PC-3 (cell line): ENCODE data around the gene NUTF2. TPM values are rescaled to one million over a fixed set of nuclear protein-coding genes. Genes with fewer than 3 reads are reported as not detected.

Experiments used
- ATAC-seq: fragments of 200-7000 bp; cut with Tn5 transposase; 2 replicates; pipeline ENCODE4 v1.9.1; 2020; ENCODE audit warnings: mild to moderate bottlenecking, moderate library complexity
- Bru-seq: library from RNA; stranded (reverse); fragments of 400-500 nt; gene quantifications from one replicate; lab custom pipeline; 2021; lab: Mats Ljungman, UMichigan
- BruChase-seq, 2 experiments: library from RNA; stranded (reverse); fragments of 400-500 nt; gene quantifications; one replicate each; lab custom pipeline; 2021; lab: Mats Ljungman, UMichigan
- BruUV-seq: library from RNA; stranded (reverse); fragments of 400-500 nt; replicated peaks from 2 replicates; lab custom pipeline; 2021; lab: Mats Ljungman, UMichigan
- CTCF ChIA-PET: fragments of 300-600 bp; sonication (Branson Sonifier 250); formaldehyde crosslinking; loops from one replicate; lab custom pipeline; 2022; ENCODE audit warnings: antibody characterized with exemption; lab: Charles Lee
- POLR2A ChIA-PET: fragments of 300-600 bp; sonication (Branson Sonifier 250); formaldehyde crosslinking; loops from one replicate; lab custom pipeline; 2022; ENCODE audit warnings: antibody characterized with exemption; ENCODE audit not compliant: unreplicated experiment; lab: Charles Lee
- DNase-seq: peaks from one replicate; pipeline ENCODE4 v3.0.0-alpha.2; 2015
- H2AFZ ChIP-seq: fragments of 300-600 bp; sonication (generic); 2 replicates; pipeline ENCODE4 v1.6.0; 2016; ENCODE audit warnings: antibody characterized with exemption, low read length
- H3F3A ChIP-seq: fragments of 300-600 bp; sonication (generic); one replicate; pipeline ENCODE4 v1.6.0; 2017; ENCODE audit warnings: antibody characterized with exemption, low read length, control low read depth, mild to moderate bottlenecking; ENCODE audit not compliant: unreplicated experiment
- H3K27ac ChIP-seq: fragments of 300-600 bp; sonication (generic); 2 replicates; pipeline ENCODE4 v1.5.1; 2016; ENCODE audit warnings: mild to moderate bottlenecking, low read length
- H3K27me3 ChIP-seq: fragments of 300-600 bp; sonication (generic); 2 replicates; pipeline ENCODE4 v1.6.1; 2016; ENCODE audit warnings: low read length, mixed read lengths
- H3K36me3 ChIP-seq: fragments of 300-600 bp; sonication (generic); 2 replicates; pipeline ENCODE4 v1.6.1; 2016; ENCODE audit warnings: low read depth, mixed run types, low read length, mixed read lengths
- H3K4me1 ChIP-seq: fragments of 300-600 bp; sonication (generic); 2 replicates; pipeline ENCODE4 v1.5.1; 2016; ENCODE audit warnings: low read length; ENCODE audit not compliant: insufficient read depth
- H3K4me2 ChIP-seq: fragments of 300-600 bp; sonication (generic); 2 replicates; pipeline ENCODE4 v1.6.0; 2016; ENCODE audit warnings: low read length
- H3K4me3 ChIP-seq: fragments of 300-600 bp; sonication (generic); 2 replicates; pipeline ENCODE4 v1.5.1; 2016; ENCODE audit warnings: mild to moderate bottlenecking, low read length, mixed read lengths
- H3K79me2 ChIP-seq: fragments of 300-600 bp; sonication (generic); 2 replicates; pipeline ENCODE4 v1.6.1; 2017; ENCODE audit warnings: low read length, mixed read lengths
- H3K9ac ChIP-seq: fragments of 300-600 bp; sonication (generic); 2 replicates; pipeline ENCODE4 v1.6.0; 2016; ENCODE audit warnings: mild to moderate bottlenecking, low read length
- H3K9me2 ChIP-seq: fragments of 300-600 bp; sonication (generic); replicated peaks from 2 replicates; pipeline ENCODE4 v1.6.1; 2016; ENCODE audit warnings: mixed run types, low read length, mixed read lengths
- H3K9me3 ChIP-seq: fragments of 300-600 bp; sonication (generic); 2 replicates; pipeline ENCODE4 v1.6.1; 2016; ENCODE audit warnings: low read length, mixed read lengths
- H4K20me1 ChIP-seq: fragments of 300-600 bp; sonication (generic); 2 replicates; pipeline ENCODE4 v1.6.1; 2016; ENCODE audit warnings: low read length, mixed read lengths
- CTCF ChIP-seq: fragments of 300-600 bp; sonication (generic); conservative IDR thresholded peaks from 2 replicates; pipeline ENCODE4 v1.5.1; 2017; ENCODE audit warnings: antibody characterized with exemption, low read depth, mild to moderate bottlenecking, low read length
- EZH2 ChIP-seq: fragments of 300-600 bp; sonication (generic); IDR thresholded peaks from one replicate; pipeline ENCODE4 v1.6.1; 2017; ENCODE audit warnings: antibody characterized with exemption, mild to moderate bottlenecking, low read length; ENCODE audit not compliant: unreplicated experiment
- EZH2phosphoT487 ChIP-seq: fragments of 300-600 bp; sonication (generic); IDR thresholded peaks from 2 replicates; pipeline ENCODE4 v1.6.1; 2018; ENCODE audit warnings: mild to moderate bottlenecking, antibody characterized with exemption, low read length, borderline replicate concordance
- intact Hi-C: fragments of 100-400 bp; cut with micrococcal nuclease; formaldehyde crosslinking; loops from 2 replicates; pipeline ENCODE4 v1.9.0; 2023
- long read RNA-seq: library from polyadenylated mRNA; unstranded; transcript quantifications from one replicate; pipeline ENCODE4 v2.0.0, GENCODE V29; 2021; ENCODE audit not compliant: unreplicated experiment
- total RNA-seq: library from RNA; depleted of rRNA; stranded (reverse); fragments of >200 nt; gene quantifications from 2 replicates; pipeline ENCODE4 v1.2.3, GENCODE V29; 2014; rRNA removed

Gene NUTF2
- total RNA-seq: 98.5 and 167 TPM in 2 replicates
- percentile 66 among the genes with signal in this experiment for Bru-seq, nascent RNA
- percentile 74 among the genes with signal in this experiment for BruChase-seq, experiment 1, labeled RNA remaining after a 6-hour chase
- BruChase-seq, experiment 2, labeled RNA remaining after a 2-hour chase: percentile 69 among the genes with signal in this experiment
- long read RNA-seq, transcript NUTF2-208 (1 exons, 2,608 nt): minor isoform, 13 of 87 reads
- long read RNA-seq, transcript NUTF2-201 (5 exons, 2,321 nt): major isoform, 61 of 87 reads
- long read RNA-seq, transcript NUTF2-206 (5 exons, 1,119 nt): minor isoform, 5 of 87 reads
- long read RNA-seq, partial matches to known transcripts: 1 of 87 reads
- long read RNA-seq, other reads (novel, unspliced or antisense): 6 of 87 reads

DNA sequence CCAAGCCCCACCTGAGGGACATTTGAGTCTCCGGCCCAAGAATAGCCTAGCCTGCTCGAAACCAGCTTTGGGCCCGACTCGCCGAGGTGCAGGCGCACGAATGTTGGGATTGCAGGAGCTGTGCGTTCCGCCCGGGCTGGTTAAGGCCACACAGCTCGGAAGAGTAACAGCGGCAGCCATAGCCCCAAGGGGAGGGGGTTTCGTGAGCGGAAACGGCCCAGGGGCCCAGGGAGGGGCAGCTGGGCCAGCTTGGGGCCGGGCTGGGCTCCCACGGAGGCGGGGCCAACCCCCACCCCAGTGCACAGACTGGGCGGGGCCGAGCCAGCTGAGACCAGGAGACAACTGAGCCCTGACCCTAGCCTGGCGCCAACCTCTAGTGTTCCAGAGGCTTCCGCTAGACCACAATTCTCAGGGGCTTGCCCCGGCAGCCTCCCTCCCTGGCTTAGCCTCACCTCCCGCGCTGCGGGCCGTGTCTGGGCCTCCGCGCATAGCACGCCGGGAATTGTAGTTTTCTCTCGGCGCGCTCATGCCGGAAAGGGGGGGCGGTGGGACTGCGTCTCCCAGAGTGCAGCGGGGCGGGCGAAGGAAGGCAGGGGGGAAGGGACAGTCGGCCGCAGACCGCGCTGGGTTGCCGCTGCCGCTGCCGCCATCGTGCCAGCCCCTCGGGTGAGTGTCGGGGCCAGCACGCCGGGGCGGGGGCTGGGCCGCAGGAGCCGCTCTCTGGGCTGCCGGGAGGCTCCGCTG lies at the start of gene NUTF2:
Gene NUTF2 (plus strand): TSS at position 614 of the 744 bp plus-strand sequence. CDS start 18,198 bp downstream, outside the sequence.
- no peaks in the 10 kb centered on the region for H3K36me3 ChIP-seq
- no TSS peak for BruUV-seq
- peak within 1 kb of the TSS; percentile 90 for H3K4me2 ChIP-seq
- H3K9ac ChIP-seq: peak within 1 kb of the TSS; percentile 100
- H2AFZ ChIP-seq: peak within 1 kb of the TSS; percentile 73
- POLR2A ChIA-PET: interaction anchor here (0.6 to 0.9 kb wide), 3 partner anchors 9 to 27 kb away, joined by 3 to 4 read pairs (median 4); no protein-coding TSS in a partner anchor
- H3K4me3 ChIP-seq: peak within 1 kb of the TSS; percentile 98
- H3K27ac ChIP-seq: peak within 1 kb of the TSS; percentile 81
- H3K9me3 ChIP-seq: no peaks in the 10 kb centered on the region
- no peaks in the 10 kb centered on the region for H3F3A ChIP-seq
- DNase-seq (peak; percentile 85), ATAC-seq (peak; percentile 54)
- no peaks in the 10 kb centered on the region for H3K27me3 ChIP-seq
- TF ChIP-seq EZH2phosphoT487: no peak
- TF ChIP-seq CTCF: no peak
- TF ChIP-seq EZH2: no peak
- H3K79me2 ChIP-seq: peaks cover 83% of the 10 kb centered on the region
- peaks cover 14% of the 10 kb centered on the region; the same call in 1 of the 2 replicates for H4K20me1 ChIP-seq
- no peaks in the 10 kb centered on the region for H3K9me2 ChIP-seq
- H3K4me1 ChIP-seq: peaks cover 35% of the 10 kb centered on the region
- intact Hi-C loops: loop anchor here (2.0 kb wide), 1 partner anchor 14 kb away; no protein-coding TSS in a partner anchor
- CTCF ChIA-PET: no interaction called here

DNA sequence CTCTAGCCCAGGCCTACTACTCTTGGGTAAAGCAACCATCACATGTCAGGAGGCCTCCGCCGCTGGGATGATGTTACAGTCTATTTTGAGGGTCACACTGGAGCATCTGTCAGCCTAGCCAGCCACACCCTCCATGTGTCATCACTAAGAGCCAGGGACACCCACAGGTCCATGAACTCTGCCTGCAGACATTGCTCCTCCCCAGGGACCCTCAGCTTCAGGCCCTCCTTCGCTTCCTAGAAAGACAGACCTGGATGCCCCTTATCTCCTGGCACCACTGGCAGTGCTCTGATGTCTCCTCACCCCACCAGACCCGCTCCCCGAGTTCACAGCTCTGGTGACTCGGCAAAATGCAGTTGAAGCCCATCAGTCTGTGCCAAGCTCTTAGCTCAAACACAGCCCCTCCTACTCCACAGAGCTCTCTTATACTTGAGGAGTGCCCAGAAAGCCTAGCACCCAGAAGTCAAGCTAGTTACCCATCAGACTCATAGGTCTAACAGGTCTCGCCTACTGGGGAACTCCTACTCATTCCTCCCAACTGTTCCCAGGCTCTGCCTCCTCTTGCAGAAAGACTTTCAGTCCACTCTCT lies 46.3 kb upstream of the NUTF2 start:
- peaks cover 9% of the 10 kb centered on the region for H3K4me1 ChIP-seq
- CTCF ChIA-PET: no interaction called here
- POLR2A ChIA-PET: no interaction called here
- no peak overlapping the region for H3K27ac ChIP-seq
- no peaks in the 10 kb centered on the region for H3F3A ChIP-seq
- BruUV-seq: no TSS peak
- H3K9me2 ChIP-seq: no peaks in the 10 kb centered on the region
- intact Hi-C loops: no loop called here
- H3K27me3 ChIP-seq: no peaks in the 10 kb centered on the region
- DNase-seq: no peak
- no peaks in the 10 kb centered on the region for H4K20me1 ChIP-seq
- H3K79me2 ChIP-seq: peaks cover 65% of the 10 kb centered on the region
- no peak for ATAC-seq
- TF ChIP-seq EZH2: no peak
- no peak for TF ChIP-seq CTCF
- no peak for TF ChIP-seq EZH2phosphoT487
- H2AFZ ChIP-seq: no peak overlapping the region
- no peak overlapping the region for H3K4me2 ChIP-seq
- no peak overlapping the region for H3K9ac ChIP-seq
- no peaks in the 10 kb centered on the region for H3K9me3 ChIP-seq
- H3K36me3 ChIP-seq: no peaks in the 10 kb centered on the region
- no peak overlapping the region for H3K4me3 ChIP-seq
